MV-4-11 (cell line): ENCODE results near the gene TNRC6A.
"Not testable (repeated sequence)": the region's sequence is repeated elsewhere in the genome, so short reads cannot be mapped to it uniquely, and the experiment has no call there.

Experiments used
- DNase-seq: peaks from one replicate; lab custom pipeline; 2025; lab: John Stamatoyannopoulos, UW

TNRC6A gene

DNA sequence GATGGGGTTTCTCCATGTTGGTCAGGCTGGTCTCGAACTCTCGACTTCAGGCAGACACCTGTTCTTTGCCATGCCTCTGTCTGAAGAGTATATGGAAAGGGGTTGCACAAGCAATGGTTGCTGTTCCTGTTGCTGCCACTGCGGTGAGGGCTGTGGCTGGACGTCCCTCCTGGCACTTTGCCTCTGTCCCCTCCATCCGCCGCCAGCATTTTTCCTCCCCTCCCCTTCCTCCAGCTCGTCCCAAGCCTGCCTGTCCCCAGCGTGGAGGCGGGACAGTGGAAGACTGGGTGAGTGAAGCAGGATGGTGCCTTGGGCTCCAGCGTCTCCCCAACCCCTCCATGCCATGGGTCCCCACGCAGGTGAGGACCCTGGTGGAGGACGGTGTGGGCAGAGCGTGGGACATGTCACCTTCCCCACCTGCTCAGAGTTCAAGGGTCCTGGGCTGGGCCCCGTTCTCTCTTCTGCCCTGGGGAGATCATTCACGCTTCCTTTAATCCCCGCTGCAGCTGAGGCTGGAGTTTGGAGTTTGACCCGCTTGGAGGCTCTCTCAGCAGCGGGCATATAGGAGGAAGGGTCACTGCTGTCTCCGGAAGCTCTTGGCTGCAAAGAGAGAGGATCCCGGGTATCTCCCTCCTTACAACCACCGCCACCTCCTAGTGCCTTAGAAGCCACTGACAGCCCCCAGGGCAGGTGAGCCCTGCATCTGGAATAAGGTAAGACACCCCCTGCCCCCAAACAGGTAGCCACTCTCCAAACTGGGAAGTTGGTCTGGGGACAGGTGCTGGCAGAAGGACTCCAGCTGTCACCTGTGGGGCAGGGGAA is 116.5 kb downstream of the TNRC6A start, which contains the start of gene SLC5A11:
TSS of gene SLC5A11 (plus strand) at position 238 of the 822 bp plus-strand sequence. CDS start 12,681 bp downstream, outside the sequence.
- DNase-seq: no peak

DNA sequence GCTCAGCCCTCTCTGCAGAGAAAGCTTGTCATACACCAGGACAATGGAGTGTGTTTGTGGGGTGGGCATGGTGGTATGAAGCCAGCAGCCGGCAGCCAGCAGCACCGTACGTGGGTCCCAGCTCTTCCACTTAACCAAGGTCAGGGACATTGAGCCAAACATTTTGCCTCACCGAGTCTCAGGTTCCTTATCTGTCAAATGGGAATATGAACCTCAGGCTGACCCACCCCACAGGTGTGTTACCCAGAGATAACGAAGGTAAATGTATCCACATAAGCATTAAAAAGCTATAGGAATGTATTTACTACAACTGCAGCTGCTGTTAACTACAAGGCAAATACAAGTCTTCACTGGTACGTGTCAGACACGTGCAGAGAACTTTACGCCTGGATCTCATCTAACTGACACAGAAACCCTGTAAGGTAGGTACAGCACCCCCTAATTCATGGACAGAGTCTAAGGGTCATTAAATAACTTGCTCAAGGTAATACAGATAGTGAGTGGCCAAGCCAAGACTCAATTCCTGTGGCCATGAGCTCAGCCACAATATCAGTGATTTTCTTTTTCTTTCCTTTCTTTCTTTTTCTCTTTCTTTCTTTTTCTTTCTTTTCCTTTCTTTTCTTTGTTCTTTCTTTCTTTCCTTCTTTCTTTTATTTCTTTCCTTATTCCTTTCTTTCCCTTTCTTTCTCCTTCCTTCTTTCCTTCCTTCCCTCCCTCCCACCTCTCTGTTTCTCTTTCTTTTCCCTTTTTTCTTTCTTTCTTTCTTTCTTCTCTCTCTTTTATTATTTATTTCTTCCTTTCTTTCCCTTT is 117.3 kb downstream of the TNRC6A start:
- DNase-seq: no peak

DNA sequence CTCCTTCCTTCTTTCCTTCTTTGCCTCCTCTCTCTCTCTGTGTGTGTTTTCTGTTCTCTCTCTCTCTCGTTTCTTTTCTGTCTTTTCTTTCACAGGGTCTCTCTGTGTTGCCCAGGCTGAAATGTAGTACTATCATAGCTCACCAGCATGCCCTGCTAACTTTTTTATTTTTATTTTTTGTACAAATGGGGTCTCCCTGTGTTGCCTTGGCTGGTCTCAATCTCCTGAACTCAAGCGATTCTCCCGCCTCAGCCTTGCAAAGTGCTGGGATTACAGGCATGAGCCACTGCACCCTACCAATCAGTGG is 117.9 kb downstream of the TNRC6A start:
- no peak for DNase-seq

DNA sequence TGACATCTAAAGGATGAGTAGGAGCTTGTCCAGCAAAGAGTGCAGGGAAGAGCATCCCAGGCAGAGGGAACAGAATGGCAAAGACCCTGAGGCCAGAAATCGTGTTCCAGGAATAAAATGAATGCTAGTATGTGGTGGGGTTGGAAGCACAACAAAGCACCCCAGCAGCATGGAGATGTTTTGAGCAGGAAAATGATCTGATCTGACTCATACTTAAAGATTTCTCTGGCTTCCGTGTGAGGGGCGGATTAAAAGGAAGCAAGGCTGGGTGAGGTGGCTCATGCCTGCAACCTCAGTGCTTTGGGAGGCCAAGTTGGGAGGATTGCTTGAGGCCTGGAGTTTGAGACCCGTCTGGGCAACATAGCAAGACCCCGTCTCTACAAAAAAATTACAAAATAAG is 118.6 kb downstream of the TNRC6A start:
- DNase-seq: no peak

DNA sequence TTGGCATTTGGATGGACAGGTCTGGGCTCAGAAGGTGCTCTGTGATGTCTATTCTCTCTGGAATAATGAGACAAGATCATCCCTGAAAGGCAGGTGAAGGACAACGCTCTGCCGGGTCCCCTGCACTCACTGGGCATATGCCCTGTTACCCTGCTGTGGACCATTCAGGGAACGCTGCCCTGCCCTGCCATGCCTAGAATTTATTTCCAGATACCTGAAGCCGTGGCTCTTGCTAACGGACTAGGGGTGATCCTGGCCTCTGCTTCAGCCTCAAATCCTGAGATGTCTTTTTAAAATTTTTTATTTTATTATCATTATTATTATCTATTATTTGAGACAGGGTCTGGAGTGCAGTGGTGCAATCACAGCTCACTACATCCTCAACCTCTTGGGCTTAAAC is 120.2 kb downstream of the TNRC6A start:
- no peak for DNase-seq

DNA sequence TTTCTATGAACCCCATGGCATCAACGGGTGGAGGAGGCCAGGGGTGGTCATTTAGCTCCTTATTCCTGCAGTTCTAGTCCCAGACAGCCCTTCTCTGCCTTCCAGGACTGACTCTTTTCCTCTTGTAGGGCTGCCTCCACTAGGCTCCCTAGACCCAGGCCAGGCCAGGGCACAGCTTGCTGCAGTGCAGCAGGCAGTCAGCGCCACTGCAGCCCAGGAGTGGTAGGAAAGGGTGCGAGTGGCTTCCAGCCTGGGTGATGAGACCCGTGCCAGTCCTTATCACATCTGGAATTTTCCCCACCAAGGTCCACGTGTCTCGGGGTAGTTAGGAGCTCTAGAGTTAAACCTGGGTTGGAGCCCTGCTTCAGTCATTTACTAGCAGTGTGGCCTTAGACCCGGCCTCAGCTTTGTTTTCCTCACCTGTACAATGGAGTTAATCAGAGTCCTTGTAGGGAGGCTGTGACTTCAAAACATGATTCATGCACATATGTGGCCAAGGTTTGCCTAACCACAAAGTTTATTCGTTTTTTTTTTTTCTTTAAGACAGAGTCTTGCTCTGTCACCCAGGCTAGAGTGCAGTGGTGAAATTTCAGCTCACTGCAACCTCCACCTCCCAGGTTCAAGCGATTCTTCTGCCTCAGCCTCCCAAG is 121.0 kb downstream of the TNRC6A start:
- no peak for DNase-seq

DNA sequence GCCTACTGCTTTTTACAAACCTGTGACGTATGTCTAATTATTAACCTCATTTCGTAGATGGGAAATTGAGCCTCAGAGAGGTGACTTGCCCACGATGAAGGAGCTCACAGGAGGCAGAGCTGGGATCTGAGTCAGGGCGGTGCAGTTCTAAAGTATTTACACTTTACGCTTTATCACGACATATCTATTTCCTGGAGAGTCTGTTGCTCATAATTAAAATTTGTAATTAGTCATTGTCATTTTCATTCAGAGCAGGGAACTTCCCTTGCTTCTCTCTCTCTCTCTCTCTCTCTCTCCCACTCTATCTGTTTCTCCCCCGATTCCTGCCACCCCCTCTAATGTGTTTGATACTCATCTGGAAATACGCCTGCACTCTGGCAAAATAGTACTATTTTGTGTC is 122.2 kb downstream of the TNRC6A start:
- DNase-seq: no peak

DNA sequence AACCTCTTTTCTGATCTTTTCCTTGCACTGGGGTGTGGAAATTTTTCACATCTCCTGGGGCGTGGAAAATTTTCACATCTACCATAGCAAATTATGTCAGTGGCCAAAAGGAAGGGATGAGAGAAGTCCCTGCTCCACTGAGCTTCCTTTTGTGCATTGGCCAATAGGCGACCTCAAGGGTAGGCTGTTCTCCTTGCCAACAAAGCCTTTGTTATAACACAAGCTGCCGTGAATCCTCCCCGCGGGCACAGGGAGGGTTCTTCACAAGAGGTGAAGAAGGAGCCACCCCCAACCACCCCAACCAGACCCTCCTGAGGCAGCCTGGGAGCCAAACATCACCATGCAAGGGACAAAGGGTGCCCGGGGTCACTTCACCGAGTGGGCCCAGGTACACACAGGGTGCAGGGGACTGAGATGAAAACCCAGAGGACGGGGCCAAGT is 122.8 kb downstream of the TNRC6A start:
- no peak for DNase-seq

DNA sequence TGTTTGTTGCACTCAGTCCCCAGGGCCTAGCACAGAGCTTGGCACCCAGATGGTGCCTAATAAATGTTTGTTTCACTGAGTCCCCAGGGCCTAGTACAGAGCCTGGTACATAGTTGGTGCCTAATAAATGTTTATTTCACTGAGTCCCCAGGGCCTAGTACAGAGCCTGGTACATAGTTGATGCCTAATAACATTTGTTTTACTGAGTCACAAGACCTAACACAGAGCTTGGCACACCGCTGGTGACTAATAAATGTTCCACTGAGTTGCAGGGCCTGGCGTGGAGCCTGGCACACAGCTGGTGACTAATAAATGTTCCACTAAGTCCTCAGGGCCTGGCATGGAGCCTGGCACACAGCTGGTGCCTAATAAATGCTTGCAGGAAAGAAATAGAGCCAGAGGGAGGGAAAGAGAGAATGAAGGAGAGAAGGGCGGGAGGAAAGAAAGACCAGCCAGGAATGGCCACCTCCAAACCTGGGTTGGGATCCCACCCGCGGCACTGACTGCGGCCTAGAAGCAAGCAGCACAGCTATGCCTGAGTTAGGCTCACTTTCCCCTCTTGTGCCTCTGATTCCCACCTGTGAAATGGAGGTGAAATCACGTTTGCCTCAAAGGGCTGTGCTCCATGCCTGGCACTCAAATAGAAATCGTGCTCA is 123.8 kb downstream of the TNRC6A start:
- no peak for DNase-seq

DNA sequence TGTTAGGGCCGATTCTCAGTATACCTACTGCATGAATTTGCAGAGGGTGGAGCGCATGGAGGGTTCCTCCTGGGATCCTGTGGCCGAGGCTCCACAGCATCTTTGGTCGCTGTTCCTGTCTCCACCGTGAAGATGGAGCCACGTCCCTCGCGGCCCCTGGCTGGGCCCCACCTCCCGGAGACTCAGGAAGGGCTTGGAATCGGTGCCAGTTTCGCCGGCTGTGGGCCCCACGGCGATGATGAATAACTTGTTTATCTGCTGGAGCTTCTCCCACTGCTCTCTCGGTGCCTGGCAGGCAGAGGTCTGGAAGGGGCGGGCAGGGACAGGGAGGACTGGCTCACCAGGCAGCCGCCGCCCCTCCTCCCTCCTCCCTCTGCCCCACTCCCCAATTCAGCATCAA is 124.4 kb downstream of the TNRC6A start:
- no peak for DNase-seq

DNA sequence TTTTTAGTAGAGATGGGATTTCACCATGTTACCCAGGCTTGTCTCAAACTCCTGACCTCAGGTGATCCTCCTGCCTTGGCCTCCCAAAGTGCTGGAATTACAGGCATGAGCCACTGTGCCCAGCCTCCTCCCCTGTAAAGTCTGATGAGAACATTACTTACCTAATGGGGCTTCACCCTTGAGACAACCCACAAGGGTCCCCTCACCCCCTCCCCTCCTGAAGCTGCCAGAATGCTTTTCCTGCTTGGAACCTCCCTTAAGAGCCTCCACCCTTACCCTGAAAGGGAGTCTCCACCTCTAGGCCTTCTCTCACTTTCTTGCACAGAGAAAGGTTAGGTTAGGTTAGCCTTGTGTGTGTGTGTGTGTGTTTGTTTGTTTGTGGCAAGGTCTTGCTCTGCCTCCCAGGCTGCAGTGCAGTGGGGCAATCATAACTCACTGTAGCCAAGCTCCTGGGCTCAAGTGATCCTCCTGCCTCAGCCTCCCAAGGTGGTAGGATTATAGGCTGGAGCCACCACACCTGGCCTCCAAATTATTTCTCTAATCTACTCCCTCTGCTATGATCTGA is 125.2 kb downstream of the TNRC6A start:
- no peak for DNase-seq

DNA sequence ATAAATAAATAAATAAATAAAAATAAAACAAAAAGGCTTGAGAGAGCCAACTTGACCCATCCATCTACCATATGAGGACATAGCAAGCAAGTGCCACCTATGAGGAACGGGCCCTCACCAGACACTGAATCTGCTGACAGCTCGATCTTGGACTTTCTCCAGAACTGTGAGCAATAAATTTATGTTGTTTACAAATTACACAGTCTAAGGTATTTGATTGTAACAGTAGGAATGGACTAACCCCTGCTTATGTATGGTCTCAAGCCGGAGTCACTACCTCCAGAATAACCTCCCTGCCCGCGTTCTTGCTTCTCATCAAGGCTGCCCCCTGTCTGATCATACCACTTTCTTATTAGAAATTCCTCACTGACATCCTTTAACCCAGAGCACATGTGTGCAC is 126.2 kb downstream of the TNRC6A start:
- DNase-seq: no peak

DNA sequence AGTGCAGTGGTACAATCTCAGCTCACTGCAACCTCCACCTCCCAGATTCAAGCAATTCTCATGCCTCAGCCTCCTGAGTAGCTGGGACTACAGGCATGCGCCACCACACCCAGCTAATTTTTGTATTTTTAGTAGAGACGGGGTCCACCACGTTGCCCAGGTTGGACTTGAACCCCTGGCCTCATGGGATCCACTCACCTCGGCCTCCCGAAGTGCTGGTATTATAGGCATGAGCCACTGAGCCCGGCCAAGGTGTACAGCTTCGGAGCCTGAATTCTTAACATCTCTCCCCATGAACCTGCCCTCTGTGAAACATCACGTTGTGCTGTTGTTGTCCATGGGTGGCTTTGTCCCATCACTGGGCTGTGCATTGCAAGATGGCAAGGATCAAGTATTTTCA is 127.4 kb downstream of the TNRC6A start:
- not testable (repeated sequence) for DNase-seq

DNA sequence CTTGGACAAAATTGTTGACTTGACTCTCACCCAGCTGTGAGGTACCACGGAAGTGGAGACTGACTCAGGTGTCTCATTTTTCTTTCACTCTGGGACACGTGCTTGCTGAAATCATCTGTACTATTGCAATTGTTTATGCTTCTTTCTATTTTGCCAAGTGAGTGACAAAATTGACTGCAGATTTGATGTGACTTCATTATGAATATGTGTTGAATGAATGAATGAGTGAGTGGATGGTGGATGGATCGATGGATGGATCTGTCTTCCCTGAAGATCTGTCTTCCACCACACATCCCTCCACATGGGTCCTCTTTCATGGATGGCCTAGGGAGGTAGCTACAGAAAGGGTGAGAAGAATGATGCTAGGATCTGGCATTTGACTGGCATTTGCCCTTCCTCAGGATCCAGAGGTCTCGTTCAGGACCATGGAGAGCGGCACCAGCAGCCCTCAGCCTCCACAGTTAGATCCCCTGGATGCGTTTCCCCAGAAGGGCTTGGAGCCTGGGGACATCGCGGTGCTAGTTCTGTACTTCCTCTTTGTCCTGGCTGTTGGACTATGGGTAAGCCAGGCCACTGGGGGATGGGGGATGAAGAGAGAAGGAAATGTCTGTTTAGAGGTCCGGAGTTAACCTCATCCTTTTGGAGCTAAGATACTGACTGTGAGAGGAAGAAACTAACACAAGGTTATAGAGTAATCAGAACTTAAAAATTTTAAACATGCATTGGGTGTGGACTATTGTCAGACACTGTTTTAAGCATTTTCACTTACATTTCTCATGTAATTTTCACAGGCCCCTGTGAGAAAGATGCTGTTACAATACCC is 129.0 kb downstream of the TNRC6A start:
- DNase-seq: peak; percentile 62

DNA sequence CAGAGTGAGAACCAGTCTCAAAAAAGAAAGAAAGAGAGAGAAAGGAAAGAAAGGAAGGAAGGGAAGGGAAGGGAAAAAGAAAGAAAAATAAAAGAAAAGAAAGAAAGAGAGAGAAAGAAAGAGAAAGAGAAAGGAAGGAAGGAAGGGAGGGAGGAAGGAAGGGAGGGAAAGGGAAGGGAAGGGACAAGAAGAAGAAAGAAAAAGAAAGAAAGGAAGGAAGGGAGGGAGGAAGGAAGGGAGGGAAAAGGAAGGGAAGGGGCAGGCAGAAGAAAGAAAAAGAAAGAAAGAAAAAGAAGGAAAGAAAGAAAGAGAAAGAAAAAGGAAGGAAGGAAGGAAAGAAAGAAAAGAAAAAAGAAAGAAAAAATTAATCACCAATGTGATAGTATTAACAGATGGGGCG is 132.0 kb downstream of the TNRC6A start:
- DNase-seq: no peak

DNA sequence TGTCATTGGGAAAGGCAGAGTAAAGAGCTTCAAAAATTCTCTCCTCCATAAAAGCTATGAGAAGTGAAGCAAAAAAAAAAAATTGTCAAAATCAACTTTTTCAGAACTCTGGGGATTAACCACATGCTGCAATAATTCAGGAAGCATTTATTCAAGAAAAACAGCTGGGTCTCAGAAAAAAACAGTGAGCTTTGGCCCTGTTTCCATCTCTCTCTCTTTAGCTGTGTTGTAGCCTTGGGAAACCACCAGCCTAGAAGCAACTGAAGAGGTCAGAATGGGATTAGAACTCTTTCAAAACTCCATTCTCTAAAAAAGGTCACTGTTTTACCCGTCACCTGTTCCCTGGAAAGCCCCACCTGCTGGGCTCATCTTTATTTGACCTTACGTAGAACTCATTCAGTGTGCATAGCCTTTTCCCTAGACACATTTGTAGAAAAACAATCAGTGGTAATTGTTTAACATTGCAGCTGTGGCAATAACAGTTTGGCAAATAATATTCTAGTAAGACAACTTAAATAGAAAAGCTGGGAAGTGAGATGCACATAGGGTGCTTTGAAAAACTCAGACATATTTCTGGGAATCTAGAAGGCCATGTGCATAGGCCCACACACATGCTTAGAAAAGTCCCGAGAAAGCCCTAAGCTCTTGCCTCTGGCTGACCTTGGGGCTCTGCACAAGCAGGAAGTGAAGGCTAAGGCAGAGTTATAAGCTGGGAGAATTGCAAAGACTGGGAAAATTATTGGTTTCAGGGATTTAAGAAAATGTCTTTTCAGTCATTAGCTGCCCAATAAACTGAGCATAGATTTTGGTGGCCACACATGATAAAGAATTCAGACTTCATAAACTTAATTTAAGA is 134.4 kb downstream of the TNRC6A start:
- DNase-seq: no peak

DNA sequence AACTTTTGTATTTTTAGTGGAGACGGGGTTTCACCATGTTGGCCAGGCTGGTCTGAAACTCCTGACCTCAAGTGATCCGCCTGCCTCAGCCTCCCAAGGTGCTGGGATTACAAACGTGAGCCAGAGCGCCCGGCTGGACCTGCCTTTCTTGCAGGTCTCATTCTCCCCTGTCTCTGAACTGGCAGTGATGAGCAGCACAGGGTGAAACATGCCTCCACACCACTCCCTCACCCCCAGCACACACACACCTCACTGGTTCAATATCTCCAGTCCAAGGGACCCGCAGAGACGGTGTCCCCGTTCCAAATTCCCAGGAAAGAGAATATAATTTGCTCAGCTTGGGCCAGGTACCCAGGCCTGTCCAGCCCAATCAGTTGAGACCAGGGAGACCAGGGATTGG is 139.6 kb downstream of the TNRC6A start:
- DNase-seq: no peak

DNA sequence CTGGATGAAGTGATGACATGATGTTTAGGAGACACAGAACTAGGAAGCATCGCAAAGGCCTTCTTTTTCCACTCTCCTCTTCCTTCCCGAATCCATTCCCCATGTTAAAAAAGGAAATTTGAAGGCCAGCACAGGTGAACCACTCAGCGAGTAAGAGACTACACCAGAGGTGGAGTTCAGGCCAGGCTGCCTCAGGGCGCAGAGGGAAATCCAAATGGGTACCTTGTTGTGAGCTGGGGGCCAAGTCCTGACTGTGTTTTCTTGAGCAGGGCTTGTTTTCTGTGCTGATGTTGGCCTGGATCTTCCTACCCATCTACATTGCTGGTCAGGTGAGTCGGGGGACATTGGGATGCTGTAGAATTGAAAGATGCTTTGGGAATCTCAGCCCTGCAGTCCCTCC is 142.4 kb downstream of the TNRC6A start:
- DNase-seq: no peak

DNA sequence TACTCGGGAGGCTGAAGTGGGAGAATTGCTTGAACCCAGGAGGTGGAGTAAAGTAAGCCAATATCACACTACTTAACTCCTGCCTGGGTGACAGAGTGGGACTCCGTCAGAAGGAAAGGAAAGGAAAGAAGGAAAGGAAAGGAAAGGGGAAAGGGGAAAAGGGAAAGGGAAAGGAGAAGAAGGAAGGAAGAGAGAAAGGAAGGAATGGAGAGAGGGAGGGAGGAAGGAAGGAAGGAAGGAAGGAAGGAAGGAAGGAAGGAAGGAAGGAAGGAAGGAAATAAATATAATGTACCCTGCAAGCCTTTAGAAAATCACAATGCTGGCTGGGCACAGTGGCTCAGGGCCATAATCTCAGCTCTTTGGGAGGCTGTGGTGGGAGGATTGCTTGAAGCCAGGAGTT is 143.6 kb downstream of the TNRC6A start:
- DNase-seq: no peak

DNA sequence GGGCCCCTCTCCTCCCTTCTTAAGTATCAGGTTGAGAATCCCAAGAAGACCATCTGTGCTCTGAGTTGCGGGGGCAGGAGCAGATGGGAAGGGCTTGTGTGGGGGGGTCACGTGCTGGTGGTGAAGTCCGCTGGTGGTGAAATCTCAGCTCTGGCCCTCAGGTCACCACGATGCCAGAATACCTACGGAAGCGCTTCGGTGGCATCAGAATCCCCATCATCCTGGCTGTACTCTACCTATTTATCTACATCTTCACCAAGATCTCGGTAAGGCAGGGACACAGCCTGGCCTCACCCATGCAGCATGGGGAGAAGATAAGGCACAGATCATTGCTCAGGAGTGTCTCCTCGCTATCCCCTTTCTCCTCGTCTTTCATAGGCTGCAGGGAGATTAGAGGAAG is 146.0 kb downstream of the TNRC6A start:
- no peak for DNase-seq
